GM18498 (cell line): Measurements from ENCODE around the gene SERPINB12.

Source experiments
- ATAC-seq: cut with Tn5 transposase; IDR thresholded peaks from one replicate; pipeline ENCODE4 v1.9.1; 2021; ENCODE audit warnings: mild to moderate bottlenecking, moderate library complexity; ENCODE audit not compliant: unreplicated experiment

The SERPINB12 gene

GRCh38 chr18:63592471-63592870 is 50.3 kb downstream of the SERPINB12 start:
- ATAC-seq: no peak

GRCh38 chr18:63596964-63597363 is 54.8 kb downstream of the SERPINB12 start:
- no peak for ATAC-seq

DNA sequence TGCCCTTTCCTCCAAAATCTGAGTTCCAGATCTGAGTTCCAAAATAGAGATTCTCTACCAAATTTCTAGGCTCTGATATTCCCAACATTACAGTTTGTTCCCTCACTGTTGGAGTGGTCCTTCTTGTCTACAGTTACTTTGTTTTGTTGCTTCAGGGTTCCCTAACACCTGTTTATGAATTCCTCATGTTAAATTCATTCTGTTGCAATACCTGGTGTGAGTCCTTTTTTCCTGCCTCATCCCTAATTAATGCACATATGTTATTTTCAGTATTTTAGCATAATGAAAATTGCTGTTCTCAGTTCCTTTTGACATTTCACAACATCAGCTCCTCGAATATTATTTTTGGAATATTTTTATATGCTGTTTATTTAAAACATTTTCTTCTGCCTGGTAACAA is 61.2 kb downstream of the SERPINB12 start:
- no peak for ATAC-seq

- ATAC-seq: peak; percentile 97
These were observed 61.6 kb downstream of the SERPINB12 start for GRCh38 chr18:63603772-63604171.

DNA sequence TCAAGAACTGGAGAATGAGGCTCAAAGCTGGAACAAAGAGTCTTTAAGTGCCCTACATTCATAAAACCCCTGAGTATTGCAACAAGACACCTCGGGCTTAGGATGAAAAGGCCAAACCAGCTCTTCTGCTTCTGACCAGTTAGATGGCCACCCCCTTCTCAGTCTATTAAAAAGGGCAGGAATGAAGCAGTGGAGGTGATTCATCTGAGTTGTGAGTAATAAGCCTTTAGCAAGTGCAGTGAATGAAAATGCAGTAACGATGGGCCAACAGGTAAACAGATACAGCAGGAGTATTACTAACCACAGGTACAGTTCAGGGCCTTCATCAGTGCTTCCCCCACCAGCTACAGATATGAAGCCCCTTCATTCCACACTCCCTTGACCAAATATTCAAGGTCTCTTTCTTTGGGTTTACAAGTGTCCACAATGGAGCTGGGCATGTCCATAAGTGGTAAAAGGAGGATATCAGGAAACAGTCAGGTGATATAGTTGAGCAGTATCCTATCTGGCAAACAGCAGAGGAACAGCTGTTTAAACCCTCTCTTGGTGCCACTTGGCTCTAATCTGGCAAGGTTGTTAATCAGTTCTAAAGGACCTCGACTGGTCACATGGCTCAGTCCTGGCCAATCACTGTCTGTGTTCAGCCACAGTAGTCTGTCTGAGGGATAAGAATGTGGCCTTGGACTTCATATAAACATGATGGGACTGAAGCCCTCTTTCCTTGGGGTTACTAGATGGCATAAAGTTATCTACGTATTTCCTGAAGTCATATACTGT is 62.8 kb downstream of the SERPINB12 start:
- no peak for ATAC-seq

- ATAC-seq: no peak
These were observed 64.4 kb downstream of the SERPINB12 start for GRCh38 chr18:63606526-63606925.

DNA sequence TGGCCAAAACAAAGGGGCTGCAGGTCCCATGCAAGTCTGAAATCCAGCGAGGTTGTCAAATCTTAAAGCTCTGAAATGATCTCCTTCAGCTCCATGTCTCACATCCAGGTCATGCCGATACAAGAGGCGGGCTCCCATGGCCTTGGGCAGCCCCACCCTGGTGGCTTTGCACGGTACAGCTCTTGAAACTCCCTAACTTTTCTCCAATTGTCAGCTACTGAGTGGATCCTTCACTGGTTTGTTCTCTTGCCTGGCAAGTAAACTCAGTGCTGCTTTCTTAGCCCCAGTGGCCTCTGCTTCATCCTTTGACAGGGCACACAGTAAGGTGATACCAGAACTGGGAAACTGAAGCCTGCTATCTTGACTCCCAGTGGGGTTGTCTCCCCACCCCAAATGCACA is 71.3 kb downstream of the SERPINB12 start:
- no peak for ATAC-seq

- ATAC-seq: peak; percentile 90
These were observed 75.1 kb downstream of the SERPINB12 start for GRCh38 chr18:63617049-63617914.

- peak; percentile 15 for ATAC-seq
These were observed 75.7 kb downstream of the SERPINB12 start for GRCh38 chr18:63617915-63618234.
